SJSA1 (cell line): Measurements from ENCODE around the gene KPNA2. TPM values are rescaled to one million over a fixed set of nuclear protein-coding genes. Genes with fewer than 3 reads are reported as not detected.
"Not testable (repeated sequence)": the region's sequence is repeated elsewhere in the genome, so short reads cannot be mapped to it uniquely, and the experiment has no call there.

Experiments used
- DNase-seq, 2 experiments: peaks; one replicate each; pipeline ENCODE4 v3.0.0-alpha.2; 2015 to 2020; ENCODE audit warnings: low spot score in 2 of 2, low read depth in 1 of 2
- H3K27ac ChIP-seq: fragments of 250-450 bp; sonication (Bioruptor Pico); 2 replicates; pipeline ENCODE4 v1.5.1; 2020; ENCODE audit warnings: mild to moderate bottlenecking, moderate library complexity
- H3K27me3 ChIP-seq: fragments of 250-450 bp; sonication (Bioruptor Pico); replicated peaks from 2 replicates; pipeline ENCODE4 v1.5.1; 2020; ENCODE audit warnings: mild to moderate bottlenecking, moderate library complexity
- H3K36me3 ChIP-seq: fragments of 250-450 bp; sonication (Bioruptor Pico); 2 replicates; pipeline ENCODE4 v1.5.1; 2020; ENCODE audit warnings: mild to moderate bottlenecking
- H3K4me1 ChIP-seq: fragments of 250-450 bp; sonication (Bioruptor Pico); replicated peaks from 2 replicates; pipeline ENCODE4 v1.6.1; 2021; ENCODE audit warnings: mild to moderate bottlenecking
- H3K4me3 ChIP-seq: fragments of 250-450 bp; sonication (Bioruptor Pico); 2 replicates; pipeline ENCODE4 v1.5.1; 2020; ENCODE audit warnings: mild to moderate bottlenecking
- H3K9me3 ChIP-seq: fragments of 250-450 bp; sonication (Bioruptor Pico); replicated peaks from 2 replicates; pipeline ENCODE4 v1.5.1; 2020; ENCODE audit warnings: mild to moderate bottlenecking
- total RNA-seq: library from RNA; depleted of rRNA; stranded (reverse); fragments of >200 nt; shearing (Covaris generic); gene quantifications from 2 replicates; pipeline ENCODE4 v1.2.3, GENCODE V29; 2014

The KPNA2 gene
- total RNA-seq, 1 experiment from 2014 or later, result 338 TPM

- Histone ChIP-seq H3K27ac (no peak overlapping the region), H3K4me1 (peaks cover 21% of the 10 kb centered on the region), H3K36me3 (peaks cover 33% of the 10 kb centered on the region), H3K4me3 (no peak overlapping the region), H3K27me3 (no peaks in the 10 kb centered on the region), H3K9me3 (no peaks in the 10 kb centered on the region)
- DNase-seq, result peak in 1 of 2 experiments; percentile 74
These were observed 1.7 kb upstream of the KPNA2 start for GRCh38 chr17:68033636-68034451.

- Histone ChIP-seq H3K4me1 (peaks cover 21% of the 10 kb centered on the region), H3K27me3 (no peaks in the 10 kb centered on the region), H3K4me3 (no peak overlapping the region), H3K27ac (no peak overlapping the region), H3K9me3 (no peaks in the 10 kb centered on the region), H3K36me3 (peaks cover 39% of the 10 kb centered on the region)
- DNase-seq, result no peak
These were observed 1.1 kb upstream of the KPNA2 start for GRCh38 chr17:68034452-68034776.

GRCh38 chr17:68035131-68035522, 408 bp upstream of the KPNA2 start:
- Histone ChIP-seq H3K27me3 (no peaks in the 10 kb centered on the region), H3K4me1 (peaks cover 21% of the 10 kb centered on the region), H3K9me3 (no peaks in the 10 kb centered on the region), H3K27ac (no peak overlapping the region), H3K4me3 (0 out of 2 replicates have a peak overlapping the region, but pooled peaks have one; percentile 7), H3K36me3 (peaks cover 46% of the 10 kb centered on the region)
- peak in 1 of 2 experiments; percentile 97 for DNase-seq

- H3K4me3 ChIP-seq, result peak overlapping the region; percentile 88
- peak in 1 of 2 experiments; percentile 29 for DNase-seq
- H3K4me1 ChIP-seq, result peaks cover 21% of the 10 kb centered on the region
- H3K27me3 ChIP-seq, result no peaks in the 10 kb centered on the region
- H3K36me3 ChIP-seq, result peaks cover 60% of the 10 kb centered on the region
- no peaks in the 10 kb centered on the region for H3K9me3 ChIP-seq
- H3K27ac ChIP-seq, result peak overlapping the region; percentile 95
These were observed 991 bp downstream of the KPNA2 start for GRCh38 chr17:68036304-68037147.

- Histone ChIP-seq H3K4me1 (no peaks in the 10 kb centered on the region), H3K4me3 (no peak overlapping the region), H3K9me3 (no peaks in the 10 kb centered on the region), H3K27me3 (peaks cover 6% of the 10 kb centered on the region; the same call in 1 of the 2 replicates), H3K27ac (no peak overlapping the region), H3K36me3 (peaks cover 60% of the 10 kb centered on the region)
- no peak for DNase-seq
These were observed 11.8 kb downstream of the KPNA2 start for GRCh38 chr17:68047153-68047846.

- peaks cover 52% of the 10 kb centered on the region for H3K36me3 ChIP-seq
- not testable (repeated sequence) for H3K27ac ChIP-seq, H3K4me3 ChIP-seq, H3K4me1 ChIP-seq, H3K9me3 ChIP-seq, H3K27me3 ChIP-seq, DNase-seq
These were observed 12.5 kb downstream of the KPNA2 start for GRCh38 chr17:68047890-68048542.

GRCh38 chr17:68048996-68049395, 13.5 kb downstream of the KPNA2 start:
- Histone ChIP-seq H3K27ac (no peak overlapping the region), H3K4me1 (peaks cover 9% of the 10 kb centered on the region), H3K9me3 (no peaks in the 10 kb centered on the region), H3K36me3 (peaks cover 43% of the 10 kb centered on the region), H3K27me3 (peaks cover 6% of the 10 kb centered on the region; the same call in 1 of the 2 replicates), H3K4me3 (no peak overlapping the region)
- DNase-seq, result no peak

- H3K4me3 ChIP-seq, H3K9me3 ChIP-seq, H3K27me3 ChIP-seq, DNase-seq, H3K27ac ChIP-seq: not testable (repeated sequence)
- Histone ChIP-seq H3K4me1 (peaks cover 18% of the 10 kb centered on the region), H3K36me3 (peaks cover 33% of the 10 kb centered on the region)
These were observed 14.4 kb downstream of the KPNA2 start for GRCh38 chr17:68049812-68050437.

- DNase-seq, H3K4me3 ChIP-seq, H3K27ac ChIP-seq, H3K27me3 ChIP-seq, H3K9me3 ChIP-seq: not testable (repeated sequence)
- peaks cover 19% of the 10 kb centered on the region for H3K4me1 ChIP-seq
- peaks cover 16% of the 10 kb centered on the region for H3K36me3 ChIP-seq
These were observed 16.1 kb downstream of the KPNA2 start for GRCh38 chr17:68051321-68052312.

- H3K27me3 ChIP-seq, result no peaks in the 10 kb centered on the region
- no peak overlapping the region for H3K4me3 ChIP-seq
- H3K4me1 ChIP-seq, result peaks cover 19% of the 10 kb centered on the region
- H3K27ac ChIP-seq, result no peak overlapping the region; the same call in 1 of the 2 replicates
- DNase-seq, result no peak
- peaks cover 5% of the 10 kb centered on the region for H3K36me3 ChIP-seq
- H3K9me3 ChIP-seq, result no peaks in the 10 kb centered on the region
These were observed 17.3 kb downstream of the KPNA2 start for GRCh38 chr17:68052810-68053209.

GRCh38 chr17:68053231-68054013, 17.9 kb downstream of the KPNA2 start:
- Histone ChIP-seq H3K36me3 (no peaks in the 10 kb centered on the region), H3K4me3 (no peak overlapping the region), H3K4me1 (peaks cover 19% of the 10 kb centered on the region), H3K27ac (peak overlapping the region; percentile 58), H3K9me3 (no peaks in the 10 kb centered on the region), H3K27me3 (no peaks in the 10 kb centered on the region)
- DNase-seq, result peak in 1 of 2 experiments; percentile 46
